ENCODE data around the gene ARMH1.

The ARMH1 gene

DNA sequence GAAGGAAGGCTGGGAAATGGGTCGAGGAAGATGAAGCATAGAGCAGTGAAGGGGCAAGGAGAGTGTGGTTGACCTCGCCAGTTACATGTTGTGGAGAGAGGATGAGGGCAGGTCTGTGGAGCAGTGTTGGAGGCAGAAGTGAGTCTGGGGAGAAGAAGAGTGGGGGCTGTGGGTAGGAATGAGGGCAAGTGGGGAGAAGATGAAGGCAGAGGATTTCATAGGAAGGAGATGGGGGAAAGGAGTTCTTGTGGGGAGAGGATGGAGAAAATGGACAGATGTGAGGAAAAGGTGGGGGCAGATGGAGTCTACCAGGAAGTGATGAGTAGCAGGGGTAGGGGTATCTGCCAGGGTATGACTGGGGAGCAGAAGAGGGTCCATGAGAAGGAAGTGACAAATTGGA lies 3.6 kb downstream of the ARMH1 start:
- TF ChIP-seq, protein P1, sequence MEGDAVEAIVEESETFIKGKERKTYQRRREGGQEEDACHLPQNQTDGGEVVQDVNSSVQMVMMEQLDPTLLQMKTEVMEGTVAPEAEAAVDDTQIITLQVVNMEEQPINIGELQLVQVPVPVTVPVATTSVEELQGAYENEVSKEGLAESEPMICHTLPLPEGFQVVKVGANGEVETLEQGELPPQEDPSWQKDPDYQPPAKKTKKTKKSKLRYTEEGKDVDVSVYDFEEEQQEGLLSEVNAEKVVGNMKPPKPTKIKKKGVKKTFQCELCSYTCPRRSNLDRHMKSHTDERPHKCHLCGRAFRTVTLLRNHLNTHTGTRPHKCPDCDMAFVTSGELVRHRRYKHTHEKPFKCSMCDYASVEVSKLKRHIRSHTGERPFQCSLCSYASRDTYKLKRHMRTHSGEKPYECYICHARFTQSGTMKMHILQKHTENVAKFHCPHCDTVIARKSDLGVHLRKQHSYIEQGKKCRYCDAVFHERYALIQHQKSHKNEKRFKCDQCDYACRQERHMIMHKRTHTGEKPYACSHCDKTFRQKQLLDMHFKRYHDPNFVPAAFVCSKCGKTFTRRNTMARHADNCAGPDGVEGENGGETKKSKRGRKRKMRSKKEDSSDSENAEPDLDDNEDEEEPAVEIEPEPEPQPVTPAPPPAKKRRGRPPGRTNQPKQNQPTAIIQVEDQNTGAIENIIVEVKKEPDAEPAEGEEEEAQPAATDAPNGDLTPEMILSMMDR (IDR thresholded peaks at IDR 0.05): no peak
- no peak for DNase-seq (ENCODE audit: low spot score)
- Histone ChIP-seq H3K27ac (no peak overlapping the region), H3K4me3 (no peak overlapping the region)

DNA sequence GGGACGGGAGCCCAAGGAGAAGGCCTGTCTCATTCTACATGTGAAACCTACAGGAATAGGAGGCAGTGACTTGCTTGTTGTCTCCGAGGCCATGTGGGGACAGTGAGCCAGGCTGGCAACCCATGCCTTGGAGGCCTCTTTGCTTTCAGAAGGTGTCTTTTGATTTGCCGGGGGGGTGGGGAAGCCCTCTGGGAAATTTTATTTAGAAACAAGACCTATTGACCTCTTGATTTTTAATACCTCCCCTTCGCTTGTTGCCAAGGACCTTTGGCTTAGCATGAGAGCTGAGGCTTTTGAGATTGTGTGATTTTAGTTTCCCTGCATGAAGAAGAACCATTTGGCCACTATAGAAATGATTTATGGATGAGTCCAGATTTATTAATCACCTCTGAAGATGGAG lies 4.1 kb downstream of the ARMH1 start:
- TF ChIP-seq, protein P1 (IDR thresholded peaks at IDR 0.05): no peak
- no peak for DNase-seq (ENCODE audit: low spot score)
- Histone ChIP-seq H3K4me3 (no peak overlapping the region), H3K27ac (no peak overlapping the region)

DNA sequence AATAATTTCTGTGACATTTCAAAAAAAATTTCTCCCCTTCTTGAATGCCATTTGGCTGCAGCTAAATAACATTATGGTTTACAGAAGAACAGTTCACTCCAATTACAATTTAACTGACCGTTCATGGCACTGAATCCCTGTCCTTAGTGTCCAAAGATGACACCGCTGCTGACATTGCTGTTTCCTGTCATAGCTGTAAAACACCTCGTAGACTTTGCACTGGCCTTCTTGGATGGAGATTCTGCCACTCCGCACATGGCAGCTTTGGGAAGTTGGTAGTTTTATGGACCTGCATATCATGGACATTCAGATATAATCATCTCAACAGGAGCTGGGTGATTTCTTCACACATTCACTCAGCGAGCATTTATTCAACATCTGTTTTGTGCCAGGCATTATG lies 5.0 kb downstream of the ARMH1 start:
- TF ChIP-seq, protein P1 (IDR thresholded peaks at IDR 0.05): no peak
- no peak for DNase-seq (ENCODE audit: low spot score)
- Histone ChIP-seq H3K4me3 (no peak overlapping the region), H3K27ac (no peak overlapping the region)

DNA sequence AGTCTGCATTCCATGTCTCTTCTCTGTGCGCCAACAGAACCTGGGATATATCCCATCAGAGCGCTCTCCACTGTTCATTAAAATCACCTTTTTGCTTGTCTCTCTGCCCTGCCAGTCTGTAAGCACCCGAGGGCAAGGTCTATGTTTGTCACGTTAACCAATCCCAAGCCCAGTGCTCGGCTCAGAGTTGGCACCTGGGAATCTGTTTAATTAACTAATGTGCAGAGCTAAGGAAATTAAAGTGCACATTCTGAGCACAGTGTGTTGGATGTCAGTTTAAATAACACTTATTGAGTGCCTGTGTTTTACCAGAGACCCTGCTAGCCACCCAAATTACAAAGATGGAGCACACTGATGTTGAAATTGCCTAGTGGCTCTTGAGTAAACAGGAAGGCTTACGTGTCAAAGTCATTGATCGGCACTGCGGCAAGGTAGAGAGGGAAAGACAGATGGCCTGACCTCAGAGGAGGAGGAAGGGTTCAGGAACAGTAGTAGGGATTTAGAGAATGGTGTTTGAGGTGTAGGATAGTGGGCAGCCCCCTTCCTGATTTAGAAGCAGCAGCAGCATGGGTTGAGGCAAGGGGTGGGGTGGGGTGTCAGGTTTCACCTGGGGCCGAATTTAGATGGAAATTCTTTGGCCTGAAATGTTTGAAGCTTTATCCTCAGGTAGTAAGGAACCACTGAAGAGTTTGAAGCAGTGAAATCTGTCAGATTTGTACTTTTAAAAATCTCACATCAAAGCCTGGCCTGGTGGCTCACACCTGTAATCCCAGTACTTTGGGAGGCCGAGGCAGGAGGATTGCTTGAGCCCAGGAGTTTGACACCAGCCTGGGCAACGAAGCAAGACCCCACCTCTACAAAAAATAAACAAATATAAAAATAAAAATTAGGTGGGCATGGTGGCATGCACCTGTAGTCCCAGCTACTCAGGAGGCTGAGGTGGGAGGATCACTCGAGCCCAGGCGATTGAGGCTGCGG lies 7.7 kb downstream of the ARMH1 start:
- TF ChIP-seq, protein P1 (IDR thresholded peaks at IDR 0.05): no peak
- no peak overlapping the region for H3K4me3 ChIP-seq
- peak; percentile 28 for DNase-seq (ENCODE audit: low spot score)
- no peak overlapping the region for H3K27ac ChIP-seq

DNA sequence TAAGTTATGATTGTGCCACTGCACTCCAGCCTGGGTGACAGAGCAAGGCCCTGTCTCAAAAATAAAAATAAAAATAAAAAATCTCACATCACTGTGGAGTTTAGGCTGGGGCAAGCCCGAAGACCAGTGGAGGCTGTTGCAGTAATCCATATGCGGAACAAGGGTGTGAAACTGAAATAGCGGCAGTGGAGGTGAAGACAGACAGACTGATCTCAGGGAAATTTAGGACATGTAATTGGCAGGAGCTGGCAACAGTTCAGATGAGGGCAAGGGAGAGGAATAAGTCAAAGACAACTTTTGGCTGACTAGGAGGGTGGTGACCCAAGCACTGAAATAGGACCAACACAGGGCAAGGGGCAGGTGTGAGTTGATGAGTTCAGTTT lies 8.4 kb downstream of the ARMH1 start:
- no peak overlapping the region for H3K4me3 ChIP-seq
- TF ChIP-seq, protein P1 (IDR thresholded peaks at IDR 0.05): no peak
- DNase-seq (ENCODE audit: low spot score): peak; percentile 24
- H3K27ac ChIP-seq: no peak overlapping the region

DNA sequence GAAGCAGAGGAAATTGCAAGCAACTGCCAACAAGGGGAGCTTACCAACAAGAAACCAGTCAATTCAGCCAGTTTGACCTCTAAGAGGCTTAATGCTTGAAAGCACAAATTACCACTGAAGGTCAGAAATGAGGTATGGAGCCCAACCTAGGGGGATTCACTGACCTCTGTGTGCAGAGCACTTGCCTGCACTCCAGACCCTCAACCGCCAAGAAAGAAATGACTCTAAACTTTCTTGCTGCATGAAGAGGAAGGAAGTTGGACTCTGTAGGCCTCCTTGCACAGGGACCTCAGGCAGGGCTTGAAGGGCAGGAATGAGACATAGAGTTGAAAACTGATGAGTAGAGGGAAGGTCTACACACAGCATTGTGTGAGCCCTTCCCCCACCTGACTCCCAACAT lies 10.0 kb downstream of the ARMH1 start:
- Histone ChIP-seq H3K27ac (no peak overlapping the region), H3K4me3 (no peak overlapping the region)
- no peak for DNase-seq (ENCODE audit: low spot score)
- TF ChIP-seq, protein P1 (IDR thresholded peaks at IDR 0.05): no peak

DNA sequence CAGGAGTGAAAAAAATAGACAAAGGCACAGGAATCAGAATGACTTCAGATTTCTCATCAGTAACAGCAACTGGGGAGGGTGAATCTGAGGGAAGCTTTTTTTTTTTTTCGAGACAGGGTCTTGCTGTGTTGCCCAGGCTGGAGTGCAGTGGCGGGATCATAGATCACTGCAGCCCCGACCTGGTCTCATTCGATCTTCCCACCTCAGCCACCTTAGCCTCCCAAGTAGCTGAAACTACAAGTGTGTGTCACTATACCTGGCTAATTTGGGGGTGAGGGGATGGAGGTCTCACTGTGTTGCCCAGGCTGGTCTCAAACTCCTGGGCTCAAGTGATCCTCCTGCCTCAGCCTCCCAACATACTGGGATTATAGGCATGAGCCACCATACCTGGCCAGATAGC lies 10.7 kb downstream of the ARMH1 start:
- Histone ChIP-seq H3K4me3 (no peak overlapping the region), H3K27ac (no peak overlapping the region)
- no peak for DNase-seq (ENCODE audit: low spot score)
- TF ChIP-seq, protein P1 (IDR thresholded peaks at IDR 0.05): no peak

All from coronary artery (tissue), 2 donors.